CD4-positive, alpha-beta memory T cell (primary cell): ENCODE measurements around the gene MLEC. TPM values are rescaled to one million over a fixed set of nuclear protein-coding genes. Genes with fewer than 3 reads are reported as not detected.

ENCODE experiments used
- CTCF ChIA-PET: fragments of 350-600 bp; sonication (Branson Sonifier 250); formaldehyde crosslinking; loops from one replicate; lab custom pipeline; 2021; ENCODE audit warnings: inconsistent platforms; ENCODE audit not compliant: partially characterized antibody; lab: Charles Lee
- POLR2A ChIA-PET: fragments of 350-600 bp; sonication (Branson Sonifier 250); formaldehyde crosslinking; loops from one replicate; lab custom pipeline; 2021; ENCODE audit not compliant: partially characterized antibody; lab: Charles Lee
- DNase-seq, 5 donors: peaks; one replicate each; pipeline versions ENCODE4 v3.0.0 to v3.0.0-alpha.2; 2020 to 2022; ENCODE audit warnings: mixed read lengths in 1 of 5
- H3K27ac ChIP-seq: one replicate; pipeline ENCODE4 v1.7.0; 2013; ENCODE audit warnings: low read depth, low read length
- H3K27me3 ChIP-seq: 2 replicates; pipeline ENCODE4 v1.7.0; 2013; ENCODE audit warnings: mild to moderate bottlenecking, low read length, moderate library complexity; ENCODE audit not compliant: insufficient read depth
- H3K36me3 ChIP-seq: 2 replicates; pipeline ENCODE4 v1.7.0; 2013; ENCODE audit warnings: mild to moderate bottlenecking, low read length, moderate library complexity; ENCODE audit not compliant: insufficient read depth
- H3K4me1 ChIP-seq: 2 replicates; pipeline ENCODE4 v1.7.0; 2013; ENCODE audit warnings: mild to moderate bottlenecking, low read length, moderate library complexity; ENCODE audit not compliant: insufficient read depth
- H3K4me3 ChIP-seq, 2 donors: one replicate each; pipeline ENCODE4 v1.7.0; 2013; ENCODE audit warnings: low read length in 2 of 2, mild to moderate bottlenecking in 1 of 2
- H3K9me3 ChIP-seq, 2 donors: one replicate each; pipeline ENCODE4 v1.7.0; 2013; ENCODE audit warnings: low read length in 2 of 2, control low read depth in 1 of 2; ENCODE audit not compliant: control insufficient read depth in 1 of 2
- H3K27ac Mint-ChIP-seq, 7 donors: one replicate each; pipeline ENCODE4 v1.8.0; 2020 to 2021; ENCODE audit warnings: mixed read lengths in 7 of 7, mild to moderate bottlenecking in 6 of 7, inconsistent platforms in 3 of 7, moderate library complexity in 3 of 7
- H3K27me3 Mint-ChIP-seq, 2 donors: one replicate each; pipeline ENCODE4 v1.8.0; 2020 to 2021; ENCODE audit warnings: mixed read lengths in 2 of 2
- H3K36me3 Mint-ChIP-seq, 2 donors: one replicate each; pipeline ENCODE4 v1.8.0; 2020 to 2021; ENCODE audit warnings: mixed read lengths in 2 of 2, inconsistent platforms in 1 of 2, mild to moderate bottlenecking in 1 of 2
- H3K4me1 Mint-ChIP-seq, 4 donors: one replicate each; pipeline ENCODE4 v1.8.0; 2020 to 2021; ENCODE audit warnings: mixed read lengths in 4 of 4, mild to moderate bottlenecking in 1 of 4
- H3K4me3 Mint-ChIP-seq, 8 donors: one replicate each; pipeline ENCODE4 v1.8.0; 2020 to 2021; ENCODE audit warnings: mixed read lengths in 8 of 8, mild to moderate bottlenecking in 7 of 8, moderate library complexity in 6 of 8, inconsistent platforms in 3 of 8
- H3K9me3 Mint-ChIP-seq, 8 donors: one replicate each; pipeline ENCODE4 v1.8.0; 2020 to 2021; ENCODE audit warnings: mixed read lengths in 8 of 8, mild to moderate bottlenecking in 5 of 8, inconsistent platforms in 3 of 8, moderate library complexity in 1 of 8
- intact Hi-C: fragments of 100-400 bp; cut with micrococcal nuclease; formaldehyde crosslinking; loops from one replicate; pipeline ENCODE4 v1.15.1; 2023
- polyA plus RNA-seq, 2 donors: library from polyadenylated mRNA; unstranded; fragments of 300-500 nt; fragmentation: Illumina TruSeq; gene quantifications; one replicate each; pipeline ENCODE4 v1.2.3, GENCODE V29; 2021
- total RNA-seq, 2 experiments: library from RNA; stranded (reverse); gene quantifications; one replicate each; pipeline ENCODE4 v1.2.3, GENCODE V29; 2021

Gene MLEC
- total and polyA plus RNA-seq, 4 experiments from 2014 or later, result 38.9 to 88.9 (median 68.3) TPM

DNA sequence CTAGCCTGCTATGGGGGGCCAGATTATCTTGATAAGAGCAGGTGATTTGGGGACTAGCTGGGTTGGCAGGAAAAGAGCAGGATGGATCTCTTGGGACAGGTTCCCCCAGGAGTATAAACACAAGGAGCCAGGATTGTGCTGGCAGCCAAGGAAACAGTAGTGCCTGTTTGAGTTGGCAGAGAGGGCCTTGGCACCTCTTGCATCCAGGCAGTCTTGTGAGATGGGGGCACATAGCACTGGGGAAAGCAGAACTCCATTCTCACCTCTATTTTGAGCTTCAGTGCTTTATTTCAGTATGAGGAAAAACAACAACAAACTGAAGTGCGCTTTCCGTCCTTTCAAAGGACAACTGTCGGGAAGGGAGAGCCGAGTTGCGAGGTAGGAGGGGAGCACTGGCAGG lies 13.9 kb downstream of the MLEC start:
- H3K4me3 ChIP-seq, result no peak overlapping the region
- peaks cover 53 to 62% of the 10 kb centered on the region in 2 donors for H3K36me3 Mint-ChIP-seq
- intact Hi-C loops, result no loop called here
- H3K27ac ChIP-seq, result no peak overlapping the region
- H3K4me1 ChIP-seq, result no peaks in the 10 kb centered on the region
- peaks cover 61% of the 10 kb centered on the region for H3K36me3 ChIP-seq
- no peak overlapping the region for H3K4me3 Mint-ChIP-seq
- no peaks in the 10 kb centered on the region for H3K9me3 ChIP-seq
- POLR2A ChIA-PET, result interaction anchor here (0.6 to 1.2 kb wide), 3 partner anchors 9 to 500 kb away, joined by 3 read pairs; partner anchors contain the start of genes RPLP0 and UNC119B
- no peaks in the 10 kb centered on the region for H3K27me3 ChIP-seq
- H3K27ac Mint-ChIP-seq, result peak overlapping the region in 4 of 7 donors; percentile 49 to 78 (median 60)
- H3K9me3 Mint-ChIP-seq, result no peaks in the 10 kb centered on the region
- DNase-seq, result no peak
- H3K4me1 Mint-ChIP-seq, result no peaks in the 10 kb centered on the region
- H3K27me3 Mint-ChIP-seq, result no peaks in the 10 kb centered on the region
- CTCF ChIA-PET, result interaction anchor here (1.3 kb wide), 1 partner anchor 8 kb away, joined by 4 read pairs; no protein-coding TSS in a partner anchor

DNA sequence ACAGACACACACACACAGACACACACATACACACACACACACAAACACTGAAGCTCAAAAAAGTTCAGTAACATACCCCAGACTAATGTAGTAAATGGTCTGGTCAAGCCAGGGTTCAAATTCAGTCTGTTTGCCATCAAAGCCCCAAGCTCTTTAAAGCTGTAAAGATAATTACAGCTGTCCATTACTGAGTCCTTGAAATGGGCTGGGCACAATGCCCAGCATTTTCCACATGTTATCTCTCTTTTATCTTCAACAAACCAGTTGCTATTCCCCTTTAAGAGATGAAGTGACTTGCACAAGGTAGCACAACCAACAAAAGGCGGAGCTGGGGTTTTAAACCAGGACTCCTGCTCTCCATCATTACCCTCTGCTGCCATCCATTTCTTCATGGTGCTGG lies 15.7 kb downstream of the MLEC start:
- Mint-ChIP-seq H3K9me3 (no peaks in the 10 kb centered on the region), H3K27me3 (no peaks in the 10 kb centered on the region), H3K4me1 (no peaks in the 10 kb centered on the region), H3K4me3 (no peak overlapping the region), H3K27ac (peak overlapping the region in 2 of 7 donors; percentile 7 to 32), H3K36me3 (peaks cover 35 to 46% of the 10 kb centered on the region in 2 donors)
- H3K9me3 ChIP-seq, result no peaks in the 10 kb centered on the region
- no peak overlapping the region for H3K4me3 ChIP-seq
- H3K27me3 ChIP-seq, result no peaks in the 10 kb centered on the region
- H3K4me1 ChIP-seq, result no peaks in the 10 kb centered on the region
- CTCF ChIA-PET, result interaction anchor here (1.4 to 1.5 kb wide), 2 partner anchors 54 to 56 kb away, joined by 3 to 5 read pairs; no protein-coding TSS in a partner anchor
- intact Hi-C loops, result no loop called here
- H3K27ac ChIP-seq, result no peak overlapping the region
- DNase-seq, result no peak
- H3K36me3 ChIP-seq, result peaks cover 45% of the 10 kb centered on the region
- POLR2A ChIA-PET, result no interaction called here

DNA sequence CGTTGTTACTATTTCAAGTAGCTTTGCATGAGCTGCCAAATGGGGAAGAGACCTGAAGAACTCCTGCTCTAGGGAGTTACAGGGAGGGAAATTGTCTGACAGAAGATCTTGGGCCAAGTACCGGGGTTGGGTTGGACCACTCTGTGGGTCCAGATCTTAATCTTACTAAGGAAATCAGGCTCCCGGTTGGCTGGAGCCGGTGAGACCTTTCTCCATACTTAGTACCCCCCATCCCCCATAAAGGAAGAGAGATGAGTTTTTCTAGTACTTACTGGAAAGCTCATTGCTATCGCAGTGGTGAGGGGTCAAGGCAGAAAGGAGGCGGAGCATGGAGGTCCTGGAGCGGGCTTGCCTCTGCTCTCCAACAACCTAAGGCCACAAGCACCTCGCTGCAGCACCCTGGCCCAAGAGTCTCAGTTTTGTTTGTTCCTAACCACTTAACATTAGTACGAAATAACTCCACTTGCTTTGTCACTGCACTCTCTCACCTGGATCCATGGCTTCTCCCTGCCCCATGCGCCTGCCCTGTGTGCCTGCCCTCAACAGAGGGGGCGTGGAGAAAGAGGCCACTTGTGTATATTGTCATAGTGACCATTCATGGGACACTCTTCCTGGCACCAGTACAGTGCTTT lies 16.5 kb downstream of the MLEC start:
- Mint-ChIP-seq H3K4me3 (no peak overlapping the region), H3K27me3 (no peaks in the 10 kb centered on the region), H3K36me3 (peaks cover 28 to 40% of the 10 kb centered on the region in 2 donors), H3K4me1 (no peaks in the 10 kb centered on the region), H3K9me3 (no peaks in the 10 kb centered on the region), H3K27ac (peak overlapping the region in 2 of 7 donors; percentile 14 to 38)
- Histone ChIP-seq H3K9me3 (no peaks in the 10 kb centered on the region), H3K4me3 (no peak overlapping the region), H3K27me3 (no peaks in the 10 kb centered on the region), H3K27ac (no peak overlapping the region), H3K36me3 (peaks cover 37% of the 10 kb centered on the region), H3K4me1 (no peaks in the 10 kb centered on the region)
- POLR2A ChIA-PET, result no interaction called here
- intact Hi-C loops, result no loop called here
- CTCF ChIA-PET, result interaction anchor here (1.4 to 1.5 kb wide), 2 partner anchors 55 to 56 kb away, joined by 3 to 5 read pairs; no protein-coding TSS in a partner anchor
- DNase-seq, result no peak

DNA sequence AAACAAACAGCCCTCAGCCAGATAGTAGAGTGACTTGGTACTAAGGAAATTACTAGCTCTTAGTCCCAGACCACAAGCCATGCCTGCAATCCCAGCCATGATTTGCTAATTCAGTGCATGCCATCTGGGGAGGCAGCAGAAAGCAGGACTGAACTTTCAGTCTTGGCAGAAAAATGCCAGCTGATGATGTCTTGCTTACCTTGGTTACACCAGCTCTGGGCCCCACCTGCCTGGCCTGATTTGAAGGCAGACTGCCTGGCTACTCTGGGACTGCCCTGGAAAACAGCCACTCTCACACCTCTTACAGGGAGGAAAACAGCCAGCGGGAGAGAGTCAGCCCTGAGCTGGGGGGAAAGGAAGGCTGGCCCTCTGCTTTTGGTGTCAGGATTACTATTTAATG lies 18.7 kb downstream of the MLEC start:
- H3K4me3 Mint-ChIP-seq, result no peak overlapping the region
- POLR2A ChIA-PET, result no interaction called here
- Histone ChIP-seq H3K36me3 (peaks cover 16% of the 10 kb centered on the region), H3K27me3 (no peaks in the 10 kb centered on the region), H3K27ac (no peak overlapping the region), H3K4me1 (peaks cover 7% of the 10 kb centered on the region), H3K4me3 (no peak overlapping the region), H3K9me3 (no peaks in the 10 kb centered on the region)
- H3K9me3 Mint-ChIP-seq, result no peaks in the 10 kb centered on the region
- peaks cover 10 to 24% of the 10 kb centered on the region in 2 donors for H3K36me3 Mint-ChIP-seq
- peaks cover 3 to 10% (median 7%) of the 10 kb centered on the region in 4 donors for H3K4me1 Mint-ChIP-seq
- no peaks in the 10 kb centered on the region for H3K27me3 Mint-ChIP-seq
- CTCF ChIA-PET, result no interaction called here
- intact Hi-C loops, result no loop called here
- H3K27ac Mint-ChIP-seq, result no peak overlapping the region
- DNase-seq, result no peak

DNA sequence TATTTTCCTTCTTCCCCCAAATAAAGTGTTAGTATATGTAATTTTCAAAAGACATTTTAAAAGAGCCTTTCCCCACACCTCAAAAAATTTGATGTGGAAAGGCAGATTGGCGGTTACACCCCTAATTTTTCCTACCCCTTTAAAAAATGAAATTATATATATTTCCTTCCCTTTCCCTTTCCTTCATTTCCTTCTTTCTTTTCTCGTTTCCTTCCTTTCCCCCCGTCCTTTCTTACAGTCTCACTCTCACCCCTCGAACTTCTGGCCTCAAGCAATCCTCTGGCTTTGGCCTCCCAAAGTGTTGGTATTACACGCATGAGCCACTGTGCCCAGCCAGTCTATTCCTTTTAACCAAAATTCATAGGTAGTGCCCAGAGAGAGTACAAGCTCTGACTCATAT lies 19.1 kb downstream of the MLEC start:
- Histone ChIP-seq H3K36me3 (peaks cover 12% of the 10 kb centered on the region), H3K4me1 (peaks cover 8% of the 10 kb centered on the region), H3K27ac (no peak overlapping the region), H3K4me3 (no peak overlapping the region), H3K9me3 (no peaks in the 10 kb centered on the region), H3K27me3 (no peaks in the 10 kb centered on the region)
- no peaks in the 10 kb centered on the region for H3K9me3 Mint-ChIP-seq
- no peak for DNase-seq
- POLR2A ChIA-PET, result no interaction called here
- peak overlapping the region in 3 of 7 donors; percentile 22 to 82 (median 48) for H3K27ac Mint-ChIP-seq
- CTCF ChIA-PET, result no interaction called here
- no peak overlapping the region for H3K4me3 Mint-ChIP-seq
- peaks cover 4 to 12% (median 8%) of the 10 kb centered on the region in 4 donors for H3K4me1 Mint-ChIP-seq
- H3K36me3 Mint-ChIP-seq, result peaks cover 6 to 20% of the 10 kb centered on the region in 2 donors
- no peaks in the 10 kb centered on the region for H3K27me3 Mint-ChIP-seq
- intact Hi-C loops, result no loop called here

DNA sequence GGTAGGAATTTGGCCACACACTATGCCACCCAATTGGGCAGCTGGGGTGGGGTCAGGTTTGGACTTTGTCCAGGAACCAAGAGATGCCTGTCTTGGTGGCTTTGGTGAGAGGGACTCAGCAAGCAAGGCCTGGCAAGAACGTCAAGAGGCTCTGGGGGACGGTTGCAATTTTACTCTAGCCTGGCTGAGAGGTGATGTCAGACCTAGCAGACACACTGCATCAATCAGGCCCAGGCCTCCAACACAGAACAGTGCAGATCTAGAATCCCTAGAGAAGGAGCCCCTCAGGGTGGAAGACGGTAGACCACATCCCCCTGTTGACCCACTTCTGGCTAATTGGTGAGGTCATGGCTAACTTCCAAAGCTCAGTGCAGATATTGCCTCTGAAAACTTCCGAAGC lies 21.7 kb downstream of the MLEC start:
- H3K27ac ChIP-seq, result no peak overlapping the region
- no peak overlapping the region for H3K4me3 ChIP-seq
- H3K9me3 Mint-ChIP-seq, result no peaks in the 10 kb centered on the region
- H3K36me3 Mint-ChIP-seq, result peaks cover under 1 to 12% of the 10 kb centered on the region in 2 donors
- H3K36me3 ChIP-seq, result no peaks in the 10 kb centered on the region
- peak overlapping the region in 5 of 8 donors; percentile 31 to 57 (median 49) for H3K4me3 Mint-ChIP-seq
- no peak for DNase-seq
- no peaks in the 10 kb centered on the region for H3K9me3 ChIP-seq
- H3K4me1 Mint-ChIP-seq, result peaks cover 13 to 36% (median 27%) of the 10 kb centered on the region in 4 donors
- peaks cover 23% of the 10 kb centered on the region for H3K4me1 ChIP-seq
- no peaks in the 10 kb centered on the region for H3K27me3 Mint-ChIP-seq
- ChIA-PET CTCF (interaction anchor here (1.0 to 5.5 kb wide), 3 partner anchors 8 to 61 kb away, joined by 4 to 65 read pairs (median 5); no protein-coding TSS in a partner anchor), POLR2A (interaction anchor here (2.7 kb wide), 1 partner anchor 21 kb away, joined by 17 read pairs; the partner anchor contains the start of gene MLEC)
- H3K27me3 ChIP-seq, result no peaks in the 10 kb centered on the region
- intact Hi-C loops, result no loop called here
- H3K27ac Mint-ChIP-seq, result peak overlapping the region in 5 of 7 donors; percentile 64 to 92 (median 76)
